IPS-15b (cell line): ENCODE measurements around the gene REPS1.

Source experiments
- H3K27me3 ChIP-seq: one replicate; pipeline ENCODE4 v1.6.1; 2013; ENCODE audit warnings: low read length; ENCODE audit not compliant: control insufficient read depth, insufficient read depth
- H3K36me3 ChIP-seq: one replicate; pipeline ENCODE4 v1.6.1; 2013; ENCODE audit warnings: low read length; ENCODE audit not compliant: control insufficient read depth, insufficient read depth
- H3K4me1 ChIP-seq: one replicate; pipeline ENCODE4 v1.6.1; 2013; ENCODE audit warnings: mild to moderate bottlenecking, low read length; ENCODE audit not compliant: control insufficient read depth, insufficient read depth
- H3K4me3 ChIP-seq: one replicate; pipeline ENCODE4 v1.5.1; 2013; ENCODE audit warnings: low read depth, low read length
- H3K9ac ChIP-seq: one replicate; pipeline ENCODE4 v1.6.1; 2013; ENCODE audit warnings: low read depth, mild to moderate bottlenecking, low read length
- H3K9me3 ChIP-seq: one replicate; pipeline ENCODE4 v1.6.1; 2013; ENCODE audit warnings: mild to moderate bottlenecking, low read length; ENCODE audit not compliant: control insufficient read depth, insufficient read depth

Gene REPS1

DNA sequence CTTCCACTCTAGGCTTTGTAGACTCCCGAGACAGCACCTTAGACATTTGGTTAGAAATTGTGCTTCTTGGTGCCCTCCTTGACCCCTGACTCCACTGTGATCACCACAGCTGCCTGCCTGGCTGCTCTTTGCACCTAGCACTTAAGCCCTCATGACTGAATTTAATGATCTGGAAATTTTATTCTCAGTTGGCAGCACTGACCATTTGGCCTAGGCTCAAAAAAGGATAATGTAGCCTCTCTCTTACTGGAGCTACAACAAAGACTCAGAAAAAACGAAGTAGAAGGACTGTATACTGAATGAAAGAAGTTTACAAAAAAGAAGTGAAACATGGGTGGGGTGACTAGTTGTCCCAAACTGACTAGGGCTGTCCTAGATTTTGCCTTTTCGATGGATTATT, 29.2 kb upstream of the REPS1 start:
- H3K9ac ChIP-seq, result no peak overlapping the region
- peaks cover 8% of the 10 kb centered on the region for H3K4me1 ChIP-seq
- no peaks in the 10 kb centered on the region for H3K36me3 ChIP-seq
- H3K9me3 ChIP-seq, result no peaks in the 10 kb centered on the region
- H3K27me3 ChIP-seq, result no peaks in the 10 kb centered on the region
- no peak overlapping the region for H3K4me3 ChIP-seq

DNA sequence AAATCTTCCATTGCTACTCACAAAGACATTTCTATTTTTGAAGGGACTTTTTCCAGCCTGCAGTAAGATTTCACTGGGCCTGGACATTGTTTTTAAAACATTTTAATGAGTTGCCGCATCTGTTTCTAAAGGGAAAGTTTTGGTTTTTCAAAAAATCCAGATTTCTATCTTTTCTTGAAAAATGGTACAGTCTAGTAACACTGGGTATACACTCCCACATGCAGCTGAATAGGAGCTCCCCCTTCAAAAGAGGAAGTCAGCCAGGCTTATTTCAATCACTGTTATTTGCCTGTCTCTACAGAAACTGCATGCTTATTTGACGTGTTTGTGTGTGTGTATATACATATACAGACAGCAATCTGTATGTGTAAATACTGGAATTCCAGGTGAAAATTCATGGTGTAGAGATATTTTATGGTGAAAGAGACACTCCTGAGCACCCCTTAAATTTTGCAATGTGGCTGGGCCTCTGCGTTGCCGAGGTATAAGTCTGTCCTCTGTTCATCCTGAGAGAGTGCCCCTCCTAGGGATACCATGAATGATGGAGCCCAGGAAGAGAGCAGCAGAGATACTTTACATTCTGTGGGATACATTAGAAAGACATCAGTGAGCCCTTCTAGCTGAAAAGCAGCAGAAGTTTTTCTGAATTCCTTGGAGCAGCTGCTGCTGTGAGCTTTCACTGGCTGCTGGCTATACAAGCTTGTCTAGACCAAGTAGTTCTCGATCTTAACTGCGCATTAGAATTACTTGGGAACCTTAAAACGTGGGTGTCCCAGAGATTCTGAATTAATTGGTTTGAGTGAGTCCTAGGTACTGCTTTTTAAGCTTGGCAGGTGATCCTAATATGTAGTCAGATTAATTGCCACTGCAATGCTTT, 28.5 kb upstream of the REPS1 start:
- Histone ChIP-seq H3K27me3 (no peaks in the 10 kb centered on the region), H3K9ac (no peak overlapping the region), H3K4me3 (no peak overlapping the region)

GRCh38 chr6:139014945-139015344, 26.9 kb upstream of the REPS1 start:
- Histone ChIP-seq H3K4me3 (no peak overlapping the region), H3K4me1 (peaks cover 8% of the 10 kb centered on the region), H3K36me3 (no peaks in the 10 kb centered on the region), H3K27me3 (no peaks in the 10 kb centered on the region), H3K9ac (no peak overlapping the region), H3K9me3 (no peaks in the 10 kb centered on the region)

More for the DNA sequence above, 28.5 kb upstream of the REPS1 start:
- H3K4me1 ChIP-seq, result peaks cover 8% of the 10 kb centered on the region
- no peaks in the 10 kb centered on the region for H3K36me3 ChIP-seq
- no peaks in the 10 kb centered on the region for H3K9me3 ChIP-seq

DNA sequence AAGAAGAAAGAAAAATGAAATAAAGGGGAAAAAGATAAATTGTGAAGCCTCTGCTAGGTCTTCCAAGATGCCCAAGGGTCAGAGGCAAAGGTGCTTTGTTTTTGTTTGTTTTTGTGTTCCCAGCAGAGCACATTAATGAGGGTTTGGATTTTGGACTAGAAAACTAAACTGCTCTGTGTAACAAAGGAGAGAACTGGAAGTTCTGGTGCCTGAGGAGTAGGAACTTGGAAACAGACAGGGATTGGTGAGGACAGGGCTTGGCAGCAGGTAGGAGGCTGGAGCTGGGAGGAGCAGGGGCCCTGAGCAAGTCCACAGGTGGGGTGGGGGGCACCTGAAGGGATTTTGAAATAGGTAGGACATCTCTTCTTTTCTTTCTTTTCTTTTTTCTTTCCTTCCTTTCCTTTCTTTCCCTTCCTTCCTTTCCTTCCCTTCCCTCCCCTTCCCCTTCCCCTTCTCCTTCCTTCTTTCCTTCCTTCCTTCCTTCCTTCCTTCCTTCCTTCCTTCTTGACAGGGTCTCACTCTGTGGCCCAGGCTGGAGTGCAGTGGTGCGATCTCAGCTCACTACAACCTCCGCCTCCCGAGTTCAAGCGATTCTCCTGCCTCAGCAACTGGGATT, 25.2 kb upstream of the REPS1 start:
- H3K4me3 ChIP-seq, result no peak overlapping the region
- peaks cover 8% of the 10 kb centered on the region for H3K4me1 ChIP-seq
- no peaks in the 10 kb centered on the region for H3K36me3 ChIP-seq
- H3K9me3 ChIP-seq, result no peaks in the 10 kb centered on the region
- no peaks in the 10 kb centered on the region for H3K27me3 ChIP-seq
- H3K9ac ChIP-seq, result no peak overlapping the region

GRCh38 chr6:139011980-139012379, 23.9 kb upstream of the REPS1 start:
- H3K4me3 ChIP-seq, result no peak overlapping the region
- H3K4me1 ChIP-seq, result peaks cover 4% of the 10 kb centered on the region
- no peak overlapping the region for H3K9ac ChIP-seq
- no peaks in the 10 kb centered on the region for H3K27me3 ChIP-seq
- H3K9me3 ChIP-seq, result no peaks in the 10 kb centered on the region
- H3K36me3 ChIP-seq, result no peaks in the 10 kb centered on the region

DNA sequence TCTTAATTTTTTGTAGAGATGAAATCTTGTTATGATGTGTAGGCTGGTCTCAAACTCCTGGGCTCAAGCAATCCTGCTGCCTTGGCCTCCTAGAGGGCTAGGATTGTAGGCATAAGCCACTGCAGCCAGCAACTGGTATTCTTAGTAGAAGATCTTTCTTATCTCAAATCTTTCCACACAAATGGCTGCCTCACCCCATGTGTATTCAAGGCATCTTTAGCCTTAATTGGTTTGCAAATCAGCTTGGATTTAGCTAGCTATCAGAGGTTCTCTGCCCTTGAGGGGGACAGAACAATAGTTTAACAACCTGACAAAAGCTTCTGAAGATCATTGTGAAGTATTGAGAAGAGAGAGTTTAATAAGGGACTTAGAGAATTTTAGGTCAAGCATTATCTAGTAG, 22.6 kb upstream of the REPS1 start:
- H3K4me3 ChIP-seq, result no peak overlapping the region
- H3K36me3 ChIP-seq, result no peaks in the 10 kb centered on the region
- no peaks in the 10 kb centered on the region for H3K27me3 ChIP-seq
- no peaks in the 10 kb centered on the region for H3K9me3 ChIP-seq
- H3K9ac ChIP-seq, result no peak overlapping the region
- peaks cover 4% of the 10 kb centered on the region for H3K4me1 ChIP-seq

DNA sequence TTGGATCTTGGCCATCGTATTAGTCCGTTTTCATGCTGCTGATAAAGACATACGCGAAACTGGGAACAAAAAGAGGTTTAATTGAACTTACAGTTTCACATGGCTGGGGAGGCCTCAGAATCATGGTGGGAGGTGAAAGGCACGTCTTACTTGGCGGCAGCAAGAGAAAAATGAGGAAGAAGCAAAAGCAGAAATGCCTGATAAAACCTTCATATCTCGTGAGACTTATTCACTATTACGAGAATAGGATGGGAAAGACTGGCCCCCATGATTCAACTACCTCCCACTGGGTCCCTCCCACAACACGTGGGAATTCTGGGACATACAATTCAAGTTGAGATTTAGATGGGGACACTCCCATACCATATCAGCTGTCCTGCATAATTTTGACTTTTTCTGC, 20.1 kb upstream of the REPS1 start:
- Histone ChIP-seq H3K27me3 (no peaks in the 10 kb centered on the region), H3K4me3 (no peak overlapping the region), H3K36me3 (no peaks in the 10 kb centered on the region), H3K9me3 (no peaks in the 10 kb centered on the region), H3K4me1 (peaks cover 4% of the 10 kb centered on the region), H3K9ac (no peak overlapping the region)

- Histone ChIP-seq H3K4me1 (no peaks in the 10 kb centered on the region), H3K27me3 (no peaks in the 10 kb centered on the region), H3K4me3 (no peak overlapping the region), H3K36me3 (no peaks in the 10 kb centered on the region), H3K9ac (no peak overlapping the region), H3K9me3 (no peaks in the 10 kb centered on the region)
Measured at GRCh38 chr6:139007428-139007827, 19.4 kb upstream of the REPS1 start.

GRCh38 chr6:139006477-139006876, 18.4 kb upstream of the REPS1 start:
- no peak overlapping the region for H3K4me3 ChIP-seq
- no peaks in the 10 kb centered on the region for H3K36me3 ChIP-seq
- no peak overlapping the region for H3K9ac ChIP-seq
- H3K9me3 ChIP-seq, result no peaks in the 10 kb centered on the region
- H3K4me1 ChIP-seq, result no peaks in the 10 kb centered on the region
- H3K27me3 ChIP-seq, result no peaks in the 10 kb centered on the region

- H3K9ac ChIP-seq, result no peak overlapping the region
- H3K27me3 ChIP-seq, result no peaks in the 10 kb centered on the region
- no peaks in the 10 kb centered on the region for H3K36me3 ChIP-seq
- H3K4me3 ChIP-seq, result no peak overlapping the region
- H3K9me3 ChIP-seq, result no peaks in the 10 kb centered on the region
- H3K4me1 ChIP-seq, result no peaks in the 10 kb centered on the region
Measured at GRCh38 chr6:139003751-139004150, 15.7 kb upstream of the REPS1 start.

- no peaks in the 10 kb centered on the region for H3K36me3 ChIP-seq
- H3K9ac ChIP-seq, result no peak overlapping the region
- no peak overlapping the region for H3K4me3 ChIP-seq
- no peaks in the 10 kb centered on the region for H3K9me3 ChIP-seq
- no peaks in the 10 kb centered on the region for H3K27me3 ChIP-seq
- peaks cover 5% of the 10 kb centered on the region for H3K4me1 ChIP-seq
Measured at GRCh38 chr6:138999949-139000725, 12.1 kb upstream of the REPS1 start.
